ENCODE data around the gene GPAM. TPM values are rescaled to one million over a fixed set of nuclear protein-coding genes. Genes with fewer than 3 reads are reported as not detected.
"Not testable (repeated sequence)": the region's sequence is repeated elsewhere in the genome, so short reads cannot be mapped to it uniquely, and the experiment has no call there.

GPAM gene
- 2.3 and 3.4 TPM in 2 replicates for total RNA-seq (2014; rRNA removed; shearing (Covaris generic))

DNA sequence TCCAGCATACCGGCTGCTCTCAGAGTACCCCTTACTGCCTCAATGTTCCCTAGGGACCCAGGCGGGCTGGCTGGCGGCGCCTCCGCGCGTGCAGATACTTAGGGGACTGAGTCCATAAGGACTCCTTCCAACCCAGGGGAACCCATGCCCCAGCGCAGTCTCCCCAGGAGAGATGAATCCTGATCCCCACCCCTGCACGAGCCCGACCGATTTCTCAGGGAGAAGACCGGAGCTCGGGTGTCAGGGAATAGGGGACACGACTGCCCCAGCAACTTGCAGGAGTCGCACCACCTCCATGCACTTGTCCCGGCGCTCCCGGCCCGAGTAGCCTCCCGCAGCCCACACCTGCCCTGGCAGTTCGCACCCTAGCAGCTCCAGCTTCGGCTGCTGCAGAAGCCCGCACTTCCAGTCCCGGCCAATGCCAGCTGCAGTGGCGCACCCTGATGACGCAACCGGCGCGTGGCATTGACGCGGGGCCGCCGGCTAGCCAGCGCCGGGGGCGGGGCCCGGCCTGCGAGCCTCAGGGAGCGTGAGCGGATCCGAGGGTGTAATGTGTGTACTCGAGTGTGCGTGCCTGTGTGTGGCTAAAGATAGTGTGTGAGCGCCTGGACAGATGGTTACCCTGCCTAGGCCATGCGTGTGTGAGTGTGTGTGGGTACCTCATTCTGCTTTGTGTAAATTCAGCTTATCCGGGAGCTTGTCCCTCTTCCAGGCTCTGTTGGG lies at the start of gene GPAM:
GPAM (minus strand) TSS at position 437 of the 723 bp plus-strand sequence. CDS start 1,981 bp downstream, outside the sequence.
- peak; percentile 94 for DNase-seq (ENCODE audit: low spot score)

- no peak for DNase-seq (ENCODE audit: low spot score)
Observed at GRCh38 chr10:112232670-112233069, 49.1 kb upstream of the GPAM start.

DNA sequence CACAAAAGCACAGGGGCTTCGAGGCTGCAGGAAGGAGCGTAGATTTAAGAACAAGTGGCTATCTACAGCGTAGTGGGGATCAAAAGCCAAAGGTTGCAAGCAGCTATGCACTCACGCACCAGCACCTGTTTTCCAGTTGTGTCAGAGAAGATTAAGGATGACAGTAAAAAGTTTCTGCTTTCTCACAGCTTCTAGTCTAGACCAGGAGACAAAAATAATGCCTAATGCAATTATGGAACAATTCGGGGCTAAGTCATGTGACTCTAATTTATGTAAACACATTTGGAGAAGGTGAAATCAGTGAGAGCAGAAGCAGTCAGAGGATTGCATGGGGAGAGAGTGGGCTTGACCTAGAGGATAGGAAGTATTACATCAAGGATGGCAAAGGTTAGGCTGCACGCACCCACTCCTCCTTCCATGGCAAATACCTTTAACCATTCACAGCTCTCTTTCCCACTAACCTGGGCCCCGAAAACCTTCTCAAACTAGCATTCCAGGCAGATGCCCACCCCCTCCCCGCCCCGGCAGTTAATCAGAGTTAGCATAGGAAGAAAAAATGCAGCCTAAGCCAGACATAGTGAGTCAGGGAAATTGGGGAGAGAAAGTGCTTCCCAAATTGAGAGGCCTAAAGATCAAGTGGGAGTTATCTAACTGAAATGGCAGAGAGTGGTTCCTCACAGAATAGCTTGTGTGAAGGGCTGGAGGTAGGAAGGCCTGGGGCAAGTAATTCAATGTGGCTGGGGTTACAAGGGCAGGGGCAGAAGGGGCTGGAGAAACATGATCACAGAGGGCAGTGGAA lies 48.2 kb upstream of the GPAM start:
- DNase-seq (ENCODE audit: low spot score) = no peak

DNA sequence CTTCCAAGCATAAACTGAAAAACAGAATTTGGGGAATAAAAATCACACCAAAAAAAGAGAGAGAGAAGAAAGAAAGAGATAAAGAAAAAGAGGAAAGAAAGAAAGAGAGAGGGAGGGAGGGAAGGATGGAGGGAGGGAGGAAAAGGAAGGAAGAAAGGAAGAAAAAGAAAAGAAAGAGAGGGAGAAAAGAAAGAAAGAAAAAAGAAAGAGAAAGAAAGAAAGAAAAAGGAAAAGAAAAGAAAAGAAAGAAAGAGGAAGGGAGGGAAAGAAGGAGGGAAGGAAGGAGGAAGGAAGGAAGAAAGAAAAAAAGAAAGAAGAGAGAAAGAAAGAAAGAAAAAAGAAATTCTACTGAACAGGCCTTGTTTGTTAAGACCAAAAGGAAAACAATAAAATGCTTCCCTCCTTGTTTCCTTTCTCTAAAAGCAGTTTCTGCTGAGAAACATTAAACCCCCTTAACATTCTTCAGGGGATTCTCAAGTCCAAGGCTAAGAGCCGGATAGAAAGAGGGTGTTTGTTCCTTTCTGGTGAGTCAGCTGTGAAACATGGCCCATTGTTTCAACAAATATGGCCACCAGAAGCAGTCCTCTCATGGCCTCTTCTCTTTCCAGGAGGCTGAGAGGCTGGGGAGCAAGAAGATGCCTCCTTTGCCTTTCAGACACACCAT lies 46.9 kb upstream of the GPAM start:
- DNase-seq (ENCODE audit: low spot score) = no peak

DNA sequence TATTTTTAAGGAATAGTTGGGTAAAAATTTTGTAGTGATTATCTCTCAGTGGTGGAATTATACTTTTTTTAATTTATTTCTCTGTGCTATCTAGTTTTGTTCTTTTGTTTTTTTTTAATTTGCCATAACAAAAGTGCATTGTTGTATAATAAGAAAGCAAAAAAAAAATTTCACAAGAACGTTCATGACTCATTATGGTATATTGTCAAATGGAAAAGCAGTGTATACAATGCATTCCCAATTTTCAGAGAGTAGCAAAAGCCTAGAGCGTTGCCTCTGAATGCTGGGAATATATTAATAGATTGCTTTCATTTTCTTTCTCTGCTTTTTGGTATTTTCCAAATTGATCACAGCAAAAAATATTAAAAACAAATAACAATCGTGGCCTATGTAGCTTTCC lies 46.3 kb upstream of the GPAM start:
- no peak for DNase-seq (ENCODE audit: low spot score)

- DNase-seq (ENCODE audit: low spot score) = no peak
Observed at GRCh38 chr10:112229096-112229495, 45.5 kb upstream of the GPAM start.

- DNase-seq (ENCODE audit: low spot score) = not testable (repeated sequence)
Observed at GRCh38 chr10:112228366-112229088, 45.0 kb upstream of the GPAM start.

DNA sequence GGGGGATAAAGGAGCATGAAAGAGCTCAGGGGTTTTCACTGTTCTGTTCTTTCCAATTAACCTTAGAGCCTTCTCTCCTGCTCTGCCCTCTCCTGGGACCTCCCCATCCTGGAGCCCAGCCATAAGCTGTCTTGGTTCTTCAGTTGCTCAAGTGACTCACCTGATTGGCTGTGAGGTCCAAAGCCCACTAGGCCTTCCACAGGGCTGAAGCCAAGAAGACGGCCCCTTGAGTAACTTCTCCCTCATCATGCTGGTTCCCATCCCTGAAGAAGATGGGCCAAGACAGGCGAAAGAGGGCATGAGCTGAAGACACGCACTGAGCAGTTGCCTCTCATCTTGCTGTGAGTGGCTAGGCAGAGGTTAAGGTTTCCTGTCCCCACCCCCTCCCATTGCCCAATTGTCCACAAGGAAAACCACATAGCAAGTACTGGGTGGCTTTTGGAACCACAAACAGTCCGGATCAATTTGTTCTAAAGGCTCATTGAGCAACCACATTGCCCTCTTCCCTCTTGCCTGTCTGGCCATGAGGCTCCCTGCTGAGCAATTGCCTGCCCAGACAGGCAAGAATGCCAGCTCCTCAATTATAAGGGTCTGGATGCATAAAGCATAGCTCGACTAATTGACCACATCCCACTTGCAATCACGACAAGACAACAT lies 43.9 kb upstream of the GPAM start:
- no peak for DNase-seq (ENCODE audit: low spot score)

DNA sequence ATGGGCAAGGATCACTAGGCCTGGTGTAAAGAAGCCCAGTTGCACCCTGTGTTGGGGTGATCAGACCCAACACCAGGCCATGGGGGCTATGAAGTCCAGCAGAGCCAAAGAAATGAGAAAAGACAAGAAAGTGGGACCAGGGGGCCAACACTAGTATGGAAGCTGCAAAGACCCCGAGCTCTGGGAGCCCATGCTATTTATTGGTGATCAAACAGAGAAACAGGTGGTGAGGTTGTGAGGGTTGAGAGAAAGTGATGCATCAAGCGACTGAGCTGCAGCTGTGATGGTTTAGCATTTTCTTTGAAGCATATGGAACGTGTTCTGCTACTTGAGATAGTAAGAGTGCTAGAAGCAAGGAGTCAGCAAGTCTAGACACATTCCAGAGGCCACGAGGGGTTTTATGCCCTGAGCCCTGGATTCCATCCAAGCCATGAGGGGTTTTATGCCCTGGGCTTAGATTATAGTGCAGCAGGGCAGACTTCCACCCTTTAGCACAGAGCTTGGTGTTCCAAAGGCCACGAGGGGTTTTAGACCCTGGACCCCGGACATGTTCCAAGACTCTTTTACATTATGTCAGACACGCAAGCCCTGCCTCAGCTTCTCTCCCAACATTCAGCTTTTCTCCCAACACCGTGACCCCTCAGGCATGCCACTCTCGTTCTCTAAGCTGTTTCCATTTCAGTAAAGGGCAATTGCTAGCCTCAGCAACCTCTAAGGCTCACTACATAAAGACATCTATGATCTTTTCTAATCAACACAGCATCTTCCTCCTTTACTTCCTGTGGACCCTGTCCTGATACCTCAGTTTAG lies 43.1 kb upstream of the GPAM start:
- no peak for DNase-seq (ENCODE audit: low spot score)

- no peak for DNase-seq (ENCODE audit: low spot score)
Observed at GRCh38 chr10:112225771-112226438, 42.3 kb upstream of the GPAM start.

- no peak for DNase-seq (ENCODE audit: low spot score)
Observed at GRCh38 chr10:112224933-112225529, 41.5 kb upstream of the GPAM start.

- DNase-seq (ENCODE audit: low spot score) = no peak
Observed at GRCh38 chr10:112223725-112224124, 40.2 kb upstream of the GPAM start.

- DNase-seq (ENCODE audit: low spot score) = no peak
Observed at GRCh38 chr10:112222799-112223198, 39.2 kb upstream of the GPAM start.

DNA sequence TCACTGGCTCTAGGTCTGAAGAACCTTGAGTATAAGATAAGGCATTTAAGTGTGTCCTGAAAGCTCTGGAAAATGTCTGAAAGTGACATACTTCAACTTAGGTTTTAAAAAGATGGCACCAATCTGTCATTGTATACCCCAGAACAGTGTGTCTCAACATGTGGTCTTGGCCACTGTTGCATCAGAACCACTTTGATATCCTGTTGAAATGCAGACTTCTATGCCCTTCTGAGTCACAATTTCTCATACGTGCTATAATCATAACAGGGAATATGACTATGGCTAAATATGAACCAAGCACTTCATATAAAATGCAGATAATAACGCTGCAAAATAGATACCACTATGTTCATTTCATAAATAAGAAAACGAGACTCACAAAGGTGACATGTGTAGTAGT lies 38.0 kb upstream of the GPAM start:
- DNase-seq (ENCODE audit: low spot score) = no peak

DNA sequence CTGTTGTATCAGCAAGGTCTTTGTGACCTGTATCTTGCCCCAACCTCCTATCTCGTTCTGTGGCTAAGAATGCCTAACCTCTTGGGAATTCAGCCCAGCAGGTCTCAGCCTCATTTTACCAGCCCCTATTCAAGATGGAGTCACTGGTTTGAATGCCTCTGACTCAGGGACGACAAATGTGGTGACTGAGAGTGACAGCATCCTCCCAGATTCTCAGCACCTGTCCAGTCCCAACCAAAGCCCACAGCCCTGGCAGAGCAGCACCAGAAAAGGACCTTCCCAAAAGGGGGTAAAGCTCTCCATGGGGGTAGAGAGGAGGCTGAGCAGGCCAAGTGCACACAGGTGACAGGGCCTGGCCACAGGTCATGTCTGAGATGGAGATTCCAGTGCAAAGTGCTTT lies 35.4 kb upstream of the GPAM start:
- no peak for DNase-seq (ENCODE audit: low spot score)

- no peak for DNase-seq (ENCODE audit: low spot score)
Observed at GRCh38 chr10:112218036-112218390, 34.4 kb upstream of the GPAM start.

DNA sequence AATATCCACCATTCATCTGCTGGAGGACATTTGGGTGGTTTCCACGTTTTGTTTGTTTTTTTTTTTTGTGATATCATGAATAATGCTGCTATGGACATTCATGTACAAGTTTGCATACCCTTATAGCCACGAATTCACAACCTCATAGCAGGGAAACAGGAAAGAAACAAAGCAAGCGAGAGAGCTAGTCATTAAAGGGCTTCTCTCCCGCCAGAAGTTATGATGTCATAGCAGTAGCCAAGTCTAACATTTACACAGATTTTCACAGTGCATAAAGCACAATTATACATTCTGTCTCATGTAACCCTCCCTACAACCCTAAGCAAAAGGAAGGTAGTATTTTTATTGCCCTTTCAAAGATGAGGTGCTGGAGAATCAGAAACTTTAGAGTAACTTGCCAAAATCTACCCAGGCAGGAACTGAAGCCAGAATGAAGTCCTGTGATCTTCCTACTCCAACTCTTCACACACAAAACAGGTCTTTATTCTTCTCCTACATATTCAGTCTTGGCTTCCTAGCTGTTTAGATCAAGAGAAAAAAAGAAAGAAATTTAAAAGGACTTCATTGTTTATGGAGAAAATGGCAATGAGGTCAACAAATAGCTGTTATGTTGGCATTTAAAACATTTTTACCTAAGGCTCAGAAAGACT lies 33.9 kb upstream of the GPAM start:
- DNase-seq (ENCODE audit: low spot score) = no peak

GRCh38 chr10:112216966-112217365 lies 33.4 kb upstream of the GPAM start:
- DNase-seq (ENCODE audit: low spot score) = no peak

DNA sequence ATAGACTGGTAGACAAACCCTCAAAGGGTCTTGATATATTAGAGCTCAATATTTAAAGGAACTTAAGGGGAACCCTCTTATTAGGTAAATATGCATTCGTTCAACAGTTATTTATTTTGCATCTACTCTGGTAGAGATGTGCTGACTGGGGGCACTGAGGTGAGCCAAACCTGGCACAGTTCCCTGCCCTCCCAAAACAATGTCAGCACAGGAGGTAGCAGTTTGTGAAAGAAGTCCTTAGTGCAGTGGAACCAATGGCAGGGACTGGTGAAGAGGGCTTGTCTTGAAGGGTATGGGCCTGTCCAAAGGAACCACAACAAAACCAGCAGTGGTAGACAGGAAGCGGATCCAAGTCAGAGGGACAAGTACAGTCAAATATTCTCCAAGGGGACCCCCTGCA lies 32.6 kb upstream of the GPAM start:
- no peak for DNase-seq (ENCODE audit: low spot score)
